Activated T-cell treated with anti-CD3 and anti-CD28 coated beads, Interleukin-2, amount 50 U/mL, for 72 hours (primary cell): ENCODE data around the gene SARM1. TPM values are rescaled to one million over a fixed set of nuclear protein-coding genes. Genes with fewer than 3 reads are reported as not detected.

Experiments
- ATAC-seq, 2 donors: fragments of 150-1000 bp; cut with Tn5 transposase; replicated peaks in 1 of 2; 2 replicates each; pipeline ENCODE4 v1.10.0; 2021; ENCODE audit warnings: moderate library complexity in 2 of 2, mild to moderate bottlenecking in 1 of 2
- DNase-seq, 2 donors: peaks; one replicate each; pipeline ENCODE4 v3.0.0; 2021 to 2022; ENCODE audit warnings: mixed read lengths in 1 of 2
- H3K27ac Mint-ChIP-seq: one replicate; pipeline ENCODE4 v1.8.0; 2022; ENCODE audit warnings: mild to moderate bottlenecking, moderate library complexity, mixed read lengths
- H3K27me3 Mint-ChIP-seq: one replicate; pipeline ENCODE4 v1.8.0; 2022; ENCODE audit warnings: low read depth, mixed read lengths
- H3K36me3 Mint-ChIP-seq, 2 donors: one replicate each; pipeline ENCODE4 v1.8.0; 2022; ENCODE audit warnings: mixed read lengths in 2 of 2, mild to moderate bottlenecking in 1 of 2; ENCODE audit not compliant: insufficient read depth in 2 of 2
- H3K4me1 Mint-ChIP-seq: one replicate; pipeline ENCODE4 v1.8.0; 2022; ENCODE audit warnings: low read depth, mixed read lengths
- H3K4me3 Mint-ChIP-seq, 2 donors: one replicate each; pipeline ENCODE4 v1.8.0; 2022; ENCODE audit warnings: mild to moderate bottlenecking in 2 of 2, mixed read lengths in 2 of 2, moderate library complexity in 2 of 2
- H3K9me3 Mint-ChIP-seq, 2 donors: one replicate each; pipeline ENCODE4 v1.8.0; 2022; ENCODE audit warnings: mixed read lengths in 2 of 2
- total RNA-seq, 2 donors: library from RNA; stranded (reverse); gene quantifications; one replicate each; pipeline ENCODE4 v1.2.3, GENCODE V29; 2022

Gene SARM1
- total RNA-seq = 10 to 100 TPM; 22.4 to 24.3 TPM

GRCh38 chr17:28371245-28372202, at the start of gene SARM1:
TSS of gene SARM1 (plus strand) at chr17:28371694. CDS start at chr17:28372033, 339 bp downstream.
- H3K27me3 Mint-ChIP-seq = no peaks in the 10 kb centered on the region
- no peaks in the 10 kb centered on the region for H3K9me3 Mint-ChIP-seq
- H3K4me1 Mint-ChIP-seq = peaks cover 22% of the 10 kb centered on the region
- H3K27ac Mint-ChIP-seq = peak within 1 kb of the TSS; percentile 65
- ATAC-seq = peak; percentile 87 to 88
- peak within 1 kb of the TSS; percentile 92 to 96 for H3K4me3 Mint-ChIP-seq
- DNase-seq = peak; percentile 90 to 93
- peaks cover 0 to 4% of the 10 kb centered on the region in 2 donors for H3K36me3 Mint-ChIP-seq

DNA sequence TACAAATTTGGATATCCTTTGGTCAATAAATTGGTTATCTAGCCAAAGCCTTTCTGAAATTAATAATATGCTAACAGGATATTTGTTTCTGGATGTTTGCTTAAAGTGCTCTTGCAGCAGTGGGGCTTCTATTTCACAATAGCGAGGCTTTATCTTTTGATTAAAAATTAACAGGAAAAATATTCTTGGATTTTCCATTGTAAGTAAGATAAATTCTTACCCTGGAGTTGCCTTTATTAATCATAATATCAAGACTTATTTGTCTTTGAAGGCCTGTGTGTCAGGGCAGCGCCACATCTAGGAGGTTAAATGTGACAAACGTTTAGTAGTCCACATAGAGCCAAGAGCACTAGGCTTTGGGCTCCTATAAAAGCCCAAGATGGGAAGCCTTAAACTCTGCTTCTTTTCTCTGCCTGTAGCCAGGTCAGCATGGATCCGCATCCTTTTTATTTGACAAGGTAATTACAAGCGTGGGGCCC, 47.2 kb upstream of the SARM1 start:
- no peak overlapping the region for H3K27ac Mint-ChIP-seq
- H3K4me3 Mint-ChIP-seq = no peak overlapping the region
- H3K36me3 Mint-ChIP-seq = peaks cover 0 to 21% of the 10 kb centered on the region in 2 donors
- no peak for ATAC-seq
- H3K4me1 Mint-ChIP-seq = peaks cover 54% of the 10 kb centered on the region
- DNase-seq = no peak
- H3K9me3 Mint-ChIP-seq = no peaks in the 10 kb centered on the region
- H3K27me3 Mint-ChIP-seq = no peaks in the 10 kb centered on the region

DNA sequence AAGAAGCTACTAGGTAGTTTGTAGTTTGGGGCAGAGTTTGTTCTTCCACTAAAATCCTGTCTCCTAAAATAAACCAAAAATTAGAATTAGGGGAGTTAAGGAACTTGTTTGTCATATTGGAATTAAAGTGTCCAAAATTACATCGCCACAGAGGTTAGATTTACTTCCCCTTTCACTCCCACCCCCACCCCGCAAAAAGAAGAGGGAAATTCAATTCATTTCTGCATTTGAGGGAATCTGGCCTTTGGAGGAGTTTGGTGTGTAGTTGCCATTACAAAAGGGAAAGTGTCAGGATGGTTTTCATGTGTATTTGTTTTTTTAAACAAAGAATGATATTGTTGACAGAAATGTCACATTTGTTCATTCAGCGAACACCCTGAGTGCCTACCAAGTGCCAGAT, 46.7 kb upstream of the SARM1 start:
- Mint-ChIP-seq H3K4me3 (no peak overlapping the region), H3K36me3 (peaks cover 0 to 21% of the 10 kb centered on the region in 2 donors), H3K9me3 (no peaks in the 10 kb centered on the region), H3K27me3 (no peaks in the 10 kb centered on the region), H3K4me1 (peaks cover 52% of the 10 kb centered on the region), H3K27ac (no peak overlapping the region)
- DNase-seq (no peak), ATAC-seq (no peak)

DNA sequence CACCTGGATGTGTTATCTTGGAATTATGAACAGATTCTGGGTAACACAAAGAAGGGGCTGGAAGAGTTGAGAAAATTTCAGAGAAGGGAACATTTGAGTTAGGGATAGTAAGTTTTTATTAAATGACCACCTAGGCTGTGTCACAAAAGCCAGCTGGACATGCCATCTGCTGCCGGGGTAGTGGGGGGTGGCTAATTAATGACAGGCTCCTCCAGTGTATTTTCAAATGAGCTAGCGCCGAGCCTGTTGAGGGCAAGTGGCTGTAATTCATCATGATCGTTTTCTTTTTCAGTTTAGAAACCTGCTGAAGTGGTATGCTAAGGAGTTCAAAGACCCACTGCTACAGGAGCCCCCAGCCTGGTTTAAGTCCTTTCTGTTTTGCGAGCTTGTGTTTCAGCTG, 46.3 kb upstream of the SARM1 start:
- Mint-ChIP-seq H3K27ac (no peak overlapping the region), H3K36me3 (peaks cover 0 to 17% of the 10 kb centered on the region in 2 donors), H3K9me3 (no peaks in the 10 kb centered on the region), H3K4me1 (peaks cover 48% of the 10 kb centered on the region), H3K27me3 (no peaks in the 10 kb centered on the region), H3K4me3 (no peak overlapping the region)
- DNase-seq = no peak
- ATAC-seq = no peak

DNA sequence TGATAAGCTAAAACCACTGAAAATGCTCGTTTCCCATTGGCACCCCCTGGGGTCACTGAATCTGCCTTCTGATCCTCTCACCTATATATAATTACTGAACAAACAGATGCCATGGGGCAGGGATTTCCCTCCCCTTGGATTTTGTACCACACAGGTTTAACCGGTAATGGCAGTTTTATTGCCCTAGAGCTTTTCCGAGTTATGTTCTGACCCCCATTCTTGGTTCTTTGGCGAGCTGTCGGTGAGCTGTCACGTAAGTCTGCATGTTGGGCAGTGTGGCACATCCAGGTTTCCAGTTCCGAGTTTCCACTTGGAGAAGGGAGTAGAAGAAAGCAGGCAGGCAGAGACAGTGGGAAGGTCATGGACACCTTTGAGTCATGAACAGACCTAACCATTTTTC, 45.4 kb upstream of the SARM1 start:
- no peak for DNase-seq
- Mint-ChIP-seq H3K27ac (no peak overlapping the region), H3K36me3 (peaks cover 0 to 15% of the 10 kb centered on the region in 2 donors)

GRCh38 chr17:28327031-28327607, 44.4 kb upstream of the SARM1 start:
- peak overlapping the region; percentile 23 to 36 for H3K4me3 Mint-ChIP-seq
- H3K27me3 Mint-ChIP-seq = no peaks in the 10 kb centered on the region
- peaks cover 31% of the 10 kb centered on the region for H3K4me1 Mint-ChIP-seq
- H3K27ac Mint-ChIP-seq = peak overlapping the region; percentile 57
- H3K9me3 Mint-ChIP-seq = no peaks in the 10 kb centered on the region
- ATAC-seq = peak; percentile 99
- DNase-seq = peak; percentile 65 to 67
- H3K36me3 Mint-ChIP-seq = peaks cover 0 to 15% of the 10 kb centered on the region in 2 donors

More for the DNA sequence above, 45.4 kb upstream of the SARM1 start:
- Mint-ChIP-seq H3K27me3 (no peaks in the 10 kb centered on the region), H3K9me3 (no peaks in the 10 kb centered on the region), H3K4me1 (peaks cover 39% of the 10 kb centered on the region), H3K4me3 (no peak overlapping the region)
- ATAC-seq = no peak

DNA sequence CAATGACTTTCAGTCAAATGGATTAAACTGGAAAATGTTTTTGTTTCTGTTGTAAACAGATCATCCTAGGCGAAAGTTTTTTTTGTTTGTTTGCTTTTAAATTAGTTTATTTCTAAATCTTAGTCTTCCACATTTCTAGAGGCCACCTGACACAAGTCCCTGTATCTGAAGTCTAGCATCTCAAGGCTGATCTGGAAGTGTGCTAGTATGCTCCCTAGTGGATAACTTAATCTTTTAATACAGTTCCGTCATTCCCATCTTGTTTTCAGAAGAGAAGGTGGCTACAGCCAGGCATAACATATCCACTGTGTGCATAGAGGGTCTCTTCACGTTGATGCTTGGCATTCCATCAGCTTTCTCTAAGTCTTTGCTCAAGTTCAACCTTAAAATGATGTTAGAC, 43.8 kb upstream of the SARM1 start:
- H3K36me3 Mint-ChIP-seq = peaks cover 0 to 15% of the 10 kb centered on the region in 2 donors
- no peak for ATAC-seq
- H3K9me3 Mint-ChIP-seq = no peaks in the 10 kb centered on the region
- H3K27ac Mint-ChIP-seq = peak overlapping the region; percentile 57
- peaks cover 26% of the 10 kb centered on the region for H3K4me1 Mint-ChIP-seq
- no peak for DNase-seq
- H3K4me3 Mint-ChIP-seq = peak overlapping the region in 1 of 2 donors; percentile 31
- H3K27me3 Mint-ChIP-seq = no peaks in the 10 kb centered on the region

DNA sequence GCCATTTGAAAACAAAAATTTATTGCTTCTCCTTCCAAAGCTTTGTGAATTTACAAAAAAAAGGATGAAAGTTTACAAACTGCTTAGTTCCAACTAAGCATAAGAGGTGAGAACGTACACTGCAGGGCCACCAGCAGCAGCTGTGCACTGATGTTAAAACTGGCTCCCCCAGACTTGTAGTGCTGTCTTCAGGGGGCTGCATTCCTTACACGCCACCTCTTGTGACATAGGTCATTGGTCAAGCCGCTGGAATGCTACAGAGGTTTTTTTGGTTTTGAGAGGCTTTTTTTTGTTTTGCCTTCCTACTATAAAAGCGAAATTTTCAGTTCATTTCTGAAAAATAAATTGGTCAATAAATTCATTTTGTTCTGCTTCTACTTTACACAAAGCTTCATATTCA, 43.2 kb upstream of the SARM1 start:
- H3K4me1 Mint-ChIP-seq = peaks cover 26% of the 10 kb centered on the region
- H3K4me3 Mint-ChIP-seq = no peak overlapping the region
- H3K9me3 Mint-ChIP-seq = no peaks in the 10 kb centered on the region
- DNase-seq = no peak
- no peaks in the 10 kb centered on the region for H3K27me3 Mint-ChIP-seq
- no peak for ATAC-seq
- H3K36me3 Mint-ChIP-seq = peaks cover 0 to 15% of the 10 kb centered on the region in 2 donors
- H3K27ac Mint-ChIP-seq = peak overlapping the region; percentile 57

GRCh38 chr17:28330671-28331070, 40.8 kb upstream of the SARM1 start:
- no peak overlapping the region for H3K4me3 Mint-ChIP-seq
- H3K27me3 Mint-ChIP-seq = no peaks in the 10 kb centered on the region
- no peak for ATAC-seq
- peaks cover 43% of the 10 kb centered on the region for H3K4me1 Mint-ChIP-seq
- DNase-seq = no peak
- H3K36me3 Mint-ChIP-seq = peaks cover 0 to 15% of the 10 kb centered on the region in 2 donors
- no peak overlapping the region for H3K27ac Mint-ChIP-seq
- no peaks in the 10 kb centered on the region for H3K9me3 Mint-ChIP-seq

DNA sequence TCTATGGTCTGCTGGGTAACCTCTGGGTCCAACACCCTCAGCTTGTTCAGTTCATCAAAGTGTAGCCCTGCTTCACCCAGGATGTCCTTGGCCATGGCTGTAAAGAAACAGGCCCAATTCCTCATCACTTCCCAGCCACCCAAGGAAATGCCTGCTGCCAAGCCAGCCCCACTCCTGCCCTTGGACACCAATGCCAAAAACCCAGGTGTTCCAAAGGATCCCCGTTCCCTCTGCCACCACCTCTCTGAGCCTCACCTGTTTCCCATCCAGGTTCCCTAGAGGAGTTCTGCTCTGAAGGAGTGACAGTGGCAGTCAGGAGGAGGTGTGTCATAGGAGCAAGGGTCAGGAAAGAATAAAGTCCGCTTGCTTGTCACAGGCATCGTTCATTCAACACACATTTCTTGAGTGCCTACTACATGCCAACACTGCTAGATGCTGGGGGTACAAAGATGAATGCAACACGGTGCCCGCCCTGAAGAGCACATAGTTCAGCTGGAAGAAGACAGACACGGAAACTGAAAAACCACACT, 39.5 kb upstream of the SARM1 start:
- no peak overlapping the region for H3K27ac Mint-ChIP-seq
- H3K9me3 Mint-ChIP-seq = no peaks in the 10 kb centered on the region
- peaks cover 38% of the 10 kb centered on the region for H3K4me1 Mint-ChIP-seq
- DNase-seq = no peak
- no peak for ATAC-seq
- peaks cover 0 to 8% of the 10 kb centered on the region in 2 donors for H3K36me3 Mint-ChIP-seq
- no peak overlapping the region for H3K4me3 Mint-ChIP-seq
- H3K27me3 Mint-ChIP-seq = no peaks in the 10 kb centered on the region

DNA sequence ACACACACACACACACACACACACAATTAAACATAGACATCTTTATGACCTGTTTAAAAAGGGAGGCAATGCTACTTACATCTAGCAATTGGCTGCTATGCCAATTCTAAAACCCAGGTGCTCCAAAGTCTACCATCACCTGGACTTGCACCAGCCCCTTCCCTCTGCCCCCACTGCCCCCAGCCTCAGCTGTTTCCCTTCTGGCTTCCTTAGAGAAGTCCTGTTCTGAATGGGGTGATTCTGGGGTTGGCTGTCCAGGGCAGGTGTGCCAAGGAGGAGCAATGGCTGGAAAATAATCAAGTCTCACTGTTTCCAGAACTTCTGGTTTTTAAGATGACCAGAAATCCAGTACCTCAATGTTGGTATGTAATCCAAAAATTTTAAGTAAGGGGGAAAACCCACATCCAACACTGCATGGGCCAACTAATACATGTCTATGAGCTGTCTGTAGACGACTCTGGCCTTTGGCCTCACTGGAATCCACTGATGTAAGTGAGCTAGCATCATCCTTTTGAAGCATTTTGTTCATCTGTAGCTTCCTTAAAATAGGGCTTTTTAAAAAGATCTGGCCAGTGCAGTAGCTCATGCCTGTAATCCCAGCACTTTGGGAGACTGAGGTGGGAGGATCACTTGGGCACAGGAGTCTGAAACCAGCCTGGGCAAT, 38.3 kb upstream of the SARM1 start:
- peaks cover 0 to 4% of the 10 kb centered on the region in 2 donors for H3K36me3 Mint-ChIP-seq
- H3K9me3 Mint-ChIP-seq = no peaks in the 10 kb centered on the region
- no peak for DNase-seq
- H3K27ac Mint-ChIP-seq = no peak overlapping the region
- H3K4me1 Mint-ChIP-seq = peaks cover 39% of the 10 kb centered on the region
- no peak for ATAC-seq
- peak overlapping the region in 1 of 2 donors; percentile 97 for H3K4me3 Mint-ChIP-seq
- H3K27me3 Mint-ChIP-seq = no peaks in the 10 kb centered on the region

DNA sequence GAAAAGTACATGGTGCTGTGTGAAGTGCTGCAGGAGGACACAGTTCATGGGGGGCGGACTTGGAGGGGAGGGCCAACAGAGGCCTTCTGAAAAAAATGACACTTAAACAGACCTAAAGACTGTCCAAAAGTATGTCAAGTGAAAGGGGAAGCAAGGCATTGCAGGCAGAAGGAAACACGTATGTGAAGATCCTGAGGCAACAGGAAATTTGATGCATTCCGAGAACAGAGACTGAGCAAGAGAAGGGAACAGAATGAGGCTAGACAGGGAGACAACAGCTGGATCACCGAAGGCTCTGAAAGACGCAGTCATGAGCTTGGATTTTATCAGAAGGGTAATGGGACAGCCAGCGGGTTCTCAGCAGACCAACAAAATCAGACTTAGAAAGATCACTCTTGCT, 37.3 kb upstream of the SARM1 start:
- DNase-seq = no peak
- peak overlapping the region; percentile 6 for H3K27ac Mint-ChIP-seq
- peak overlapping the region; percentile 90 to 97 for H3K4me3 Mint-ChIP-seq
- no peaks in the 10 kb centered on the region for H3K27me3 Mint-ChIP-seq
- no peaks in the 10 kb centered on the region for H3K9me3 Mint-ChIP-seq
- ATAC-seq = no peak
- H3K36me3 Mint-ChIP-seq = peaks cover 0 to under 1% of the 10 kb centered on the region in 2 donors
- H3K4me1 Mint-ChIP-seq = peaks cover 38% of the 10 kb centered on the region
